Lung (tissue), 12 donors: ENCODE data around the gene AGAP1. TPM values are rescaled to one million over a fixed set of nuclear protein-coding genes. Genes with fewer than 3 reads are reported as not detected.

Experiments
- ATAC-seq: fragments of 200-7000 bp; cut with Tn5 transposase; one replicate; pipeline ENCODE4 v1.9.1; 2020; ENCODE audit warnings: moderate number of reproducible peaks; ENCODE audit not compliant: insufficient read depth, low FRiP score
- DNase-seq, 3 donors: peaks; one replicate each; pipeline ENCODE4 v3.0.0-alpha.2; 2013 to 2017
- H3K27ac ChIP-seq, 2 donors: one replicate each; pipeline ENCODE4 v1.5.1; 2013; ENCODE audit warnings: mild to moderate bottlenecking in 2 of 2, moderate library complexity in 2 of 2, control low read depth in 1 of 2, inconsistent platforms in 1 of 2, low read depth in 1 of 2, low read length in 1 of 2
- H3K27me3 ChIP-seq, 3 donors: one replicate each; pipeline ENCODE4 v1.5.1; 2013; ENCODE audit warnings: low read length in 2 of 3; ENCODE audit not compliant: control insufficient read depth in 3 of 3, insufficient read depth in 3 of 3
- H3K36me3 ChIP-seq, 4 donors: one replicate each; pipeline ENCODE4 v1.5.1; 2013; ENCODE audit warnings: low read length in 4 of 4, mild to moderate bottlenecking in 1 of 4, moderate library complexity in 1 of 4; ENCODE audit not compliant: control insufficient read depth in 4 of 4, insufficient read depth in 4 of 4
- H3K4me1 ChIP-seq, 5 donors: one replicate each; pipeline ENCODE4 v1.5.1; 2013; ENCODE audit warnings: low read length in 5 of 5, mild to moderate bottlenecking in 2 of 5, moderate library complexity in 1 of 5; ENCODE audit not compliant: control insufficient read depth in 5 of 5, insufficient read depth in 5 of 5
- H3K4me3 ChIP-seq: one replicate; pipeline ENCODE4 v1.5.1; 2013; ENCODE audit warnings: mild to moderate bottlenecking, control low read depth, moderate library complexity
- H3K9ac ChIP-seq, 2 donors: one replicate each; pipeline ENCODE4 v1.5.1; 2013; ENCODE audit warnings: low read length in 2 of 2, control low read depth in 1 of 2; ENCODE audit not compliant: insufficient read depth in 1 of 2
- H3K9me3 ChIP-seq, 4 donors: one replicate each; pipeline ENCODE4 v1.5.1; 2013; ENCODE audit warnings: low read length in 3 of 4, mild to moderate bottlenecking in 1 of 4, moderate library complexity in 1 of 4; ENCODE audit not compliant: control insufficient read depth in 4 of 4, insufficient read depth in 3 of 4
- CTCF ChIP-seq: IDR thresholded peaks from 2 replicates; pipeline ENCODE4 v1.5.1; 2012; ENCODE audit warnings: mild to moderate bottlenecking; ENCODE audit errors: control extremely low read depth, extremely low read depth
- WGBS, 2 donors: extraction: QIAGEN DNeasy Blood & Tissue Kit; methylation state at CpG; one replicate each; pipeline ENCODE4 v1.1.7; 2013; 5-methylcytosine and 5-hydroxymethylcytosine counted together
- polyA plus RNA-seq, 2 donors: library from polyadenylated mRNA; stranded (reverse); fragments of 200-250 nt; gene quantifications; one replicate each; pipeline ENCODE4 v1.2.1, GENCODE V29; 2013
- total RNA-seq, 2 donors: library from RNA; depleted of rRNA in 1 of 2; stranded (reverse); fragments of >200 nt in 1 of 2; gene quantifications; one replicate each; pipeline ENCODE4 v1.2.1, GENCODE V29; 2014 to 2021
- donor health status: control.
- donor health status: control.
- donor health status: Bipolar disorder and iron deficiency.
- donor health status: healthy.
- donor health status: DM: yes; HTN: yes; CAD: no.

The AGAP1 gene
- total and polyA plus RNA-seq, 4 donors = 6.6 to 39.4 (median 20.2) TPM

DNA sequence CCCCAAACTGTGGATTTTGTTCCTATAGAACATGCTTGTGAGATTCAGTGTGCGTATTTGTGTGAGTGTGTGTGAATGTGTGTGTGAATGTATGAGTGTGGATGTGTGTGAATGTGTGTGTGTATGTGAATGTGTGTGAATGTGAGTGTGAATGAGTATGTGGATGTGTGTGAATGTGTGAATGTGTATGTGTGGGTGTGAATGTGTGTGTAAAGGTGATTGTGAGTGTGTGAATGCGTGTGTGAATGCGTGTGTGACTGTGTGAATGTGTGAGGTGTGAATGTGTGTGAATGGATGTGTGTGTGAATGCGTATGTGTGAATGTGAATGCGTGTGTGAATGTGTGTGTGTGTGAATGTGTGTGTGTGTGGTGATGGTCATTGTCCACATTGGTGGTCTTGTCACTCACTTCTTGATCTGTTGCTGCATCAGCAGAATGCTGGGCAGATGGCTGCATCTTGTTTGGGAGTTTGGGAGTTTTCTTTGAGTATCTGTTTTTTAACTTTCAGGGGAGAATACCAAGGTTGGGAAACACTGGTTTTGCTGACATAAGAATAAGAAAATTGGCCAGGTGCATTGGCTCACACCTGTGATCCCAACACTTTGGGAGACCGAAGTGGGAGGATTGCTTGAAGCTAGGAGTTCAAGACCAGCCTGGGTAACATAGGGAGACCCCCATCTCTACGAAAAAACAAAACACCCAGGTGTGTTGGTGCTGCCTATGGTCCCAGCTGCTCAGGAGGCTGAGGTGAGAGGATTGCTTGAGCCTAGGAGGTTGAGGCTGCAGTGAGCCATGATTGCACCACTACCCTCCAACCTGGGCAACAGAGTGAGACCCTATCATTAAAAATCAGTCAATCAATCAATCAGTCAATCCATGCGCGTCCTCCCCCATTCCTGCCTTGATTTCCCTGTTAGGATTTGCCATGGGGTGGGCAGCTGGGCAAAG is 18.2 kb downstream of the AGAP1 start:
- H3K4me1 ChIP-seq = peaks cover 0 to 35% (median 6%) of the 10 kb centered on the region in 5 donors
- H3K27me3 ChIP-seq = no peaks in the 10 kb centered on the region
- H3K9ac ChIP-seq = no peak overlapping the region
- peak overlapping the region in 1 of 2 donors; percentile 54 for H3K27ac ChIP-seq
- 87 to 88% methylated on average over 9 of the region's 9 CpGs for WGBS, 2 donors
- no peak for ATAC-seq
- no peak overlapping the region for H3K4me3 ChIP-seq
- no peak for DNase-seq
- peaks cover 0 to 2% (median 0%) of the 10 kb centered on the region in 4 donors for H3K9me3 ChIP-seq
- TF ChIP-seq CTCF = no peak
- H3K36me3 ChIP-seq = no peaks in the 10 kb centered on the region

DNA sequence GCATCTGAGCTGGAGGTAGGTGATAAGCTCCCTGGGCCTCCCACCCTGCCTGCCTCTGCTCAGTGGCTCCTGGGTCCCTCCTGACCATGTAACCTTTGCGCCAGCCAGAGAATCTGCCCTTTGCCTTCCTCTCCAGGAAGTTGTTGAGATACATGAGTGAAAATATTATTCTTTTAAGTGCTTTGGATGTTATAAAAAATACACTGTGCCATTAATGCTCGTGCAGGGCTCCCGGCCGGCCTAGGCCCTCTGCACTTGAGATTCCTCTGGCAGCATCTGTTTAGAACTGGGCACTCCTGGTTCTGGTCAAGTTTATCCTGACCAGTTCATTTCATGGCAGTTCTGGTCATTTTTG is 18.8 kb downstream of the AGAP1 start:
- Histone ChIP-seq H3K4me3 (no peak overlapping the region), H3K9ac (no peak overlapping the region), H3K4me1 (peaks cover 0 to 31% (median 6%) of the 10 kb centered on the region in 5 donors), H3K27me3 (no peaks in the 10 kb centered on the region), H3K36me3 (no peaks in the 10 kb centered on the region), H3K27ac (no peak overlapping the region), H3K9me3 (peaks cover 0 to 2% (median 0%) of the 10 kb centered on the region in 4 donors)
- 61 to 86% methylated on average over 4 of the region's 4 CpGs for WGBS, 2 donors
- no peak for TF ChIP-seq CTCF
- no peak for ATAC-seq
- no peak for DNase-seq

- peaks cover 0 to 38% (median 9%) of the 10 kb centered on the region in 5 donors for H3K4me1 ChIP-seq
- ATAC-seq = no peak
- no peak for TF ChIP-seq CTCF
- H3K9ac ChIP-seq = no peak overlapping the region
- peaks cover 0 to 2% (median 0%) of the 10 kb centered on the region in 4 donors for H3K9me3 ChIP-seq
- peak overlapping the region in 1 of 2 donors; percentile 55 for H3K27ac ChIP-seq
- H3K27me3 ChIP-seq = no peaks in the 10 kb centered on the region
- DNase-seq = no peak
- no peak overlapping the region for H3K4me3 ChIP-seq
- no peaks in the 10 kb centered on the region for H3K36me3 ChIP-seq
- WGBS, 2 donors = 81 to 89% methylated on average over 14 of the region's 14 CpGs
These were observed 20.3 kb downstream of the AGAP1 start for GRCh38 chr2:235513984-235514626.
